GM10248 (cell line): Measurements from ENCODE around the gene NPPB.
A peak's percentile ranks its signal among the peaks of the same experiment; 100 is the strongest.
"Not testable (repeated sequence)": the region's sequence is repeated elsewhere in the genome, so short reads cannot be mapped to it uniquely, and the experiment has no call there.

Experiments
- CTCF ChIA-PET: fragments of 300-600 bp; sonication (Branson Sonifier 250); formaldehyde crosslinking; extraction: SDS; loops from one replicate; lab custom pipeline; 2021; ENCODE audit warnings: antibody characterized with exemption; lab: Yijun Ruan, JAX
- POLR2A ChIA-PET: fragments of 350-650 bp; sonication (Branson Sonifier 250); formaldehyde crosslinking; extraction: SDS; loops from one replicate; lab custom pipeline; 2020; ENCODE audit warnings: antibody characterized with exemption; lab: Yijun Ruan, JAX
- DNase-seq: peaks from one replicate; pipeline ENCODE4 v3.0.0; 2012; ENCODE audit errors: extremely low spot score
- CTCF ChIP-seq: IDR thresholded peaks from 2 replicates; pipeline ENCODE4 v1.5.1; 2012; ENCODE audit warnings: mild to moderate bottlenecking, low read depth; ENCODE audit errors: extremely low read depth, missing control alignments, control extremely low read depth

NPPB gene

GRCh38 chr1:11903210-11903609 lies 44.5 kb upstream of the NPPB start:
- no peak for TF ChIP-seq CTCF
- ChIA-PET CTCF (no interaction called here), POLR2A (no interaction called here)
- DNase-seq, result no peak

DNA sequence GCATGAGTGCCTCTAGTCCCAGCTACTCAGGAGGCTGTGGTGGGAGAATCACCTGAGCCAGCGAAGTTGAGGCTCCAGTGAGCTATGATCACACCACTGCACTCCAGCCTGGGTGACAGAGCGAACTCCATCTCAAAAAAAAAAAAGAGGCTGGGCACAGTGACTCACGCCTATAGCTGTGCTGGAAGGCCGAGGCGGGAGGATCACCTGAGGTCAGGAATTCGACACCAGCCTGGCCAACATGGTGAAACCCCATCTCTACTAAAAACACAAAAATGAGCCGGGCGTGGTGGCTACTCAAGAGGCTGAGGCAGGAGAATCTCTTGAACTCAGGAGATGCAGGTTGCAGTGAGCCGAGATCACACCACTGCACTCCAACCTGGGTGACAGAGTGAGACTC lies 42.7 kb upstream of the NPPB start:
- CTCF ChIA-PET, result interaction anchor here (1.3 kb wide), 1 partner anchor 9 kb away, joined by 5 read pairs; no protein-coding TSS in a partner anchor
- DNase-seq, POLR2A ChIA-PET: not testable (repeated sequence)

GRCh38 chr1:11898831-11899467 lies 40.2 kb upstream of the NPPB start:
- DNase-seq, result no peak
- no peak for TF ChIP-seq CTCF
- POLR2A ChIA-PET, result interaction anchor here (1.6 kb wide), 1 partner anchor 10 kb away, joined by 7 read pairs; no protein-coding TSS in a partner anchor
- CTCF ChIA-PET, result interaction anchor here (1.4 kb wide), 1 partner anchor 9 kb away, joined by 6 read pairs; no protein-coding TSS in a partner anchor

GRCh38 chr1:11898086-11898785 lies 39.5 kb upstream of the NPPB start:
- POLR2A ChIA-PET, result no interaction called here
- CTCF ChIA-PET, result interaction anchor here (1.4 kb wide), 1 partner anchor 9 kb away, joined by 6 read pairs; no protein-coding TSS in a partner anchor
- DNase-seq, result no peak
- no peak for TF ChIP-seq CTCF

DNA sequence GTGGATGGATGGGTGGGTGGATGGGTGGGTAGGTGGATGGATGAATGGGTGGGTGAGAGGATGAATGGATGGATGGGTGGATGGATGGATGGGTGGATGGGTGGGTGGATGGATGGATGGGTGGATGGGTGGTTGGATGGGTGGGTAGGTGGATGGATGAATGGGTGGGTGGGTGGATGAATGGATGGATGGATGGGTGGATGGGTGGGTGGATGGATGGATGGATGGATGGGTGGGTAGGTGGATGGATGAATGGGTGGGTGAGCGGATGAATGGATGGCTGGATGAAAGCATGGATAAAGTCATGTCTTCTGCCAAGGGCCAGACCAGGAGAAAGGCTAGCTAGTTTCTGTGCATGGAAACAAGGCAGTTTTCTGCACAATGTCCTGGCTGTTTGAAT lies 35.8 kb upstream of the NPPB start:
- POLR2A ChIA-PET, DNase-seq: not testable (repeated sequence)
- CTCF ChIA-PET, result interaction anchor here (1.1 to 4.4 kb wide), 4 partner anchors 25 to 56 kb away, joined by 3 to 49 read pairs (median 3); no protein-coding TSS in a partner anchor

DNA sequence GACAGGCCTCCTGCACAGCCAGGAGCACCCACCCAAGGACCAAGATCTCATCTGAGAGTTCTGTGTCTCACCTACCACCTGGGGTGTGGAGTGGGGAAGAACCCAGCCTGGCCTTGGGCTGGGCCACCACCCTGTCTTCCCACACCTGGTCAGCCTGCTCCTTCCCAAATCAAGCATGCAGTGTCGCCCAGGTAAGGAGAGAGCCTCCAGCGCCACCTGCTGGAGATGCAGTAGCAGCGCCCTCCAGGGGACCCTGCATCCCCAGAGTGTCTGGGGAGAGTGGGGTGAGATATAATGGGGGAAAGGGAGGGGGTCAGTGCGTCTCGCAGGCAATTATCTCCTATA lies 35.1 kb upstream of the NPPB start:
- CTCF ChIA-PET, result interaction anchor here (1.0 to 4.4 kb wide), 6 partner anchors 16 to 87 kb away, joined by 3 to 49 read pairs (median 4); partner anchors contain the start of genes CLCN6 and MTHFR

More for the DNA sequence above, 35.1 kb upstream of the NPPB start:
- POLR2A ChIA-PET, result no interaction called here
- TF ChIP-seq CTCF, result peak; percentile 97
- DNase-seq, result peak; percentile 89
